Measurements from ENCODE around the gene EPHB2. TPM values are rescaled to one million over a fixed set of nuclear protein-coding genes. Genes with fewer than 3 reads are reported as not detected.

EPHB2 gene
- total and polyA plus RNA-seq, 2 donors (not counting 1 experiment from before 2014, with no cell fraction given) = 0.07 to 0.39 TPM

DNA sequence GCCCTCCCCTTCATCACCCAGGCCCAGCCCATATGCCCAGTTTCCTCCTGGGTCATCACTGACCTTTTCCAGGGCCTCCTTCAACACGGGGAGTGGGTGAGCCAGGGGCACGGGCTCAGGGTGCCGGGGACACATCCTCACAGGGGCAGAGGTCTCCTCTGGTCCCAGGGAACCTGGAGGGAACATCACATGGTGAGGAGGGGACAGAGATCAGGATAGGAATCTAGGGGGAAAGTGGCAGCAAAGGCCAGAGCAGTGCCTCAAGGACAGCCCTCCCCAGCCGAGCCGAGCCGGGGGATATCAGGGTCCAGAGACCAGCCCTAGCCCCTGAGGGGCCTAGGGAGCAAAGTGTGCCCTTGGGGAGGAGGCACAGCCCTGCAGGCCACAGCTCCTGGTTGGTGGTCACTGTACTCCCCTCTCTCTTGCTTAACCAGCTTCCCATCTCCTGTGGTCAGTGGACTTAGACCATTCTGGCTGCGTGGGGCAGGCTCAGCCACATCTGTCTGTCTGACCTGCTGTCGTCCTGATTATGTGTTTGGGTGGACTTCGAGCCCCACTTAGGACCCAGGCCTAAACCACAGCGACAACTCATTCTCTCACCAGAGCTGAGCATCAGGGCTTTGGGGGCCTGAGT, 252.5 kb downstream of the EPHB2 start:
- Mint-ChIP-seq H3K9me3 (ENCODE audit: insufficient read depth) (peaks cover 6% of the 10 kb centered on the region), H3K4me3 (no peak overlapping the region), H3K27me3 (peaks cover 23% of the 10 kb centered on the region), H3K4me1 (no peaks in the 10 kb centered on the region), H3K27ac (no peak overlapping the region)
- ChIA-PET CTCF (interaction anchor here (1.0 to 3.1 kb wide), 3 partner anchors 10 to 259 kb away, joined by 3 to 12 read pairs (median 8); partner anchors contain the start of gene LACTBL1), POLR2A (no interaction called here)
- Histone ChIP-seq H3K27me3 (replicated peaks in 1 of 4; ENCODE audit: control extremely low read depth in 1 of 4, control insufficient read depth in 3 of 4, insufficient read depth in 4 of 4, low read length in 3 of 4) (peaks cover 0 to 11% (median under 1%) of the 10 kb centered on the region in 4 experiments), H3K4me3 (ENCODE audit: control extremely low read depth in 1 of 5, extremely low read depth in 1 of 5, insufficient read depth in 1 of 5, low read depth in 2 of 5, low read length in 4 of 5) (no peak overlapping the region), H3K9ac (ENCODE audit: low read length) (no peak overlapping the region), H3K36me3 (replicated peaks in 1 of 2; ENCODE audit: control extremely low read depth in 1 of 2, control insufficient read depth in 1 of 2, extremely low read depth in 1 of 2, insufficient read depth in 2 of 2, low read length in 1 of 2) (no peaks in the 10 kb centered on the region), H3K9me3 (ENCODE audit: control extremely low read depth in 1 of 3, control insufficient read depth in 2 of 3, insufficient read depth in 1 of 3, low read length in 2 of 3) (peaks cover 0 to 20% (median 7%) of the 10 kb centered on the region in 3 donors), H3K79me2 (ENCODE audit: control insufficient read depth, insufficient read depth, low read length) (no peaks in the 10 kb centered on the region), H3K27ac (ENCODE audit: low read length in 2 of 2) (no peak overlapping the region), H4K20me1 (ENCODE audit: control insufficient read depth, insufficient read depth, low read length, poor library complexity, severe bottlenecking) (no peaks in the 10 kb centered on the region), H3K4me1 (ENCODE audit: control insufficient read depth in 2 of 2, insufficient read depth in 2 of 2, low read length in 2 of 2) (peaks cover 0 to 3% of the 10 kb centered on the region in 2 donors), H2AFZ (ENCODE audit: insufficient read depth, low read depth, low read length, poor library complexity, severe bottlenecking) (no peak overlapping the region), H3K4me2 (replicated peaks; ENCODE audit: low read depth, low read length, poor library complexity, severe bottlenecking) (no peak overlapping the region)
- DNase-seq = no peak
- WGBS (ENCODE audit: insufficient coverage) = 84% methylated on average over 10 of the region's 10 CpGs
- TF ChIP-seq, protein P1, sequence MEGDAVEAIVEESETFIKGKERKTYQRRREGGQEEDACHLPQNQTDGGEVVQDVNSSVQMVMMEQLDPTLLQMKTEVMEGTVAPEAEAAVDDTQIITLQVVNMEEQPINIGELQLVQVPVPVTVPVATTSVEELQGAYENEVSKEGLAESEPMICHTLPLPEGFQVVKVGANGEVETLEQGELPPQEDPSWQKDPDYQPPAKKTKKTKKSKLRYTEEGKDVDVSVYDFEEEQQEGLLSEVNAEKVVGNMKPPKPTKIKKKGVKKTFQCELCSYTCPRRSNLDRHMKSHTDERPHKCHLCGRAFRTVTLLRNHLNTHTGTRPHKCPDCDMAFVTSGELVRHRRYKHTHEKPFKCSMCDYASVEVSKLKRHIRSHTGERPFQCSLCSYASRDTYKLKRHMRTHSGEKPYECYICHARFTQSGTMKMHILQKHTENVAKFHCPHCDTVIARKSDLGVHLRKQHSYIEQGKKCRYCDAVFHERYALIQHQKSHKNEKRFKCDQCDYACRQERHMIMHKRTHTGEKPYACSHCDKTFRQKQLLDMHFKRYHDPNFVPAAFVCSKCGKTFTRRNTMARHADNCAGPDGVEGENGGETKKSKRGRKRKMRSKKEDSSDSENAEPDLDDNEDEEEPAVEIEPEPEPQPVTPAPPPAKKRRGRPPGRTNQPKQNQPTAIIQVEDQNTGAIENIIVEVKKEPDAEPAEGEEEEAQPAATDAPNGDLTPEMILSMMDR (IDR thresholded peaks at IDR 0.05) = no peak
- TF ChIP-seq EZH2 (IDR thresholded peaks at IDR 0.05; ENCODE audit: borderline replicate concordance, insufficient read depth, low read depth, low read length, poor library complexity, severe bottlenecking) = no peak
- ATAC-seq (ENCODE audit: low read depth) = no peak
- intact Hi-C loops (cut with micrococcal nuclease) = loop anchor here (5.0 kb wide), 1 partner anchor 541 kb away; no protein-coding TSS in a partner anchor

DNA sequence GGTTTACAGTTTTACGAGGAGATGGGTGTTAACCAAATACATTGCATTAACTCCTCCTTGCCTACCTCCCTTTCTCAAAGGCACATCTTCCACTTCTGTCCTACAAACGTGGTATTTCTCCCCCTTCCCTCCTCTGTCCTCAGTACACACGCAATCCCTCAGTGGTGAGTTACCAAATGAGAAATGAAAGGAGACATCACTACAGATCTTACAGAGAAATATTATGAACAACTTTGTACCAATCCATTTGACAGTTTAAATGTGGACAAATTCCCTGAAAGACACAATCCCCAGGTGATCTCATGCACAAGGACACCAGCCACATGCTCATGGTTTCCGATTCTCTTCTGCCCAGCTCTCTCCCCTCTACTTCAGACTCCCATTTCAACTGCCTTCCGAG, 255.7 kb downstream of the EPHB2 start:
- Histone ChIP-seq H3K4me3 (ENCODE audit: control extremely low read depth in 1 of 5, extremely low read depth in 1 of 5, insufficient read depth in 1 of 5, low read depth in 2 of 5, low read length in 4 of 5) (no peak overlapping the region), H4K20me1 (ENCODE audit: control insufficient read depth, insufficient read depth, low read length, poor library complexity, severe bottlenecking) (no peaks in the 10 kb centered on the region), H3K9ac (ENCODE audit: low read length) (no peak overlapping the region), H3K27ac (ENCODE audit: low read length in 2 of 2) (no peak overlapping the region), H3K79me2 (ENCODE audit: control insufficient read depth, insufficient read depth, low read length) (no peaks in the 10 kb centered on the region), H3K4me2 (replicated peaks; ENCODE audit: low read depth, low read length, poor library complexity, severe bottlenecking) (no peak overlapping the region), H3K36me3 (replicated peaks in 1 of 2; ENCODE audit: control extremely low read depth in 1 of 2, control insufficient read depth in 1 of 2, extremely low read depth in 1 of 2, insufficient read depth in 2 of 2, low read length in 1 of 2) (no peaks in the 10 kb centered on the region), H3K4me1 (ENCODE audit: control insufficient read depth in 2 of 2, insufficient read depth in 2 of 2, low read length in 2 of 2) (peaks cover 0 to 3% of the 10 kb centered on the region in 2 donors), H2AFZ (ENCODE audit: insufficient read depth, low read depth, low read length, poor library complexity, severe bottlenecking) (no peak overlapping the region), H3K9me3 (ENCODE audit: control extremely low read depth in 1 of 3, control insufficient read depth in 2 of 3, insufficient read depth in 1 of 3, low read length in 2 of 3) (peaks cover 0 to 20% (median 7%) of the 10 kb centered on the region in 3 donors), H3K27me3 (replicated peaks in 1 of 4; ENCODE audit: control extremely low read depth in 1 of 4, control insufficient read depth in 3 of 4, insufficient read depth in 4 of 4, low read length in 3 of 4) (peaks cover 0 to 20% (median 6%) of the 10 kb centered on the region in 4 experiments)
- H3K27ac Mint-ChIP-seq = no peak overlapping the region
- H3K27me3 Mint-ChIP-seq = peaks cover 49% of the 10 kb centered on the region
- peaks cover 6% of the 10 kb centered on the region for H3K9me3 Mint-ChIP-seq (ENCODE audit: insufficient read depth)
- WGBS (ENCODE audit: insufficient coverage) = 79% methylated on average over 4 of the region's 5 CpGs
- ChIA-PET CTCF (no interaction called here), POLR2A (no interaction called here)
- H3K4me1 Mint-ChIP-seq = no peaks in the 10 kb centered on the region
- ATAC-seq (ENCODE audit: low read depth) (no peak), DNase-seq (no peak)
- H3K4me3 Mint-ChIP-seq = no peak overlapping the region
- intact Hi-C loops (cut with micrococcal nuclease) = no loop called here
- TF ChIP-seq, protein P1 (IDR thresholded peaks at IDR 0.05) = no peak
- TF ChIP-seq EZH2 (IDR thresholded peaks at IDR 0.05; ENCODE audit: borderline replicate concordance, insufficient read depth, low read depth, low read length, poor library complexity, severe bottlenecking) = no peak

Data from B cell (primary cell).